IPS DF 6.9 (cell line): Measurements from ENCODE around the gene HECTD4.
"Not testable (repeated sequence)": the region's sequence is repeated elsewhere in the genome, so short reads cannot be mapped to it uniquely, and the experiment has no call there.

Experiments
- DNase-seq: peaks from one replicate; pipeline ENCODE4 v3.0.0-alpha.2; 2013; ENCODE audit warnings: low read depth, low spot score
- H3K27ac ChIP-seq: one replicate; pipeline ENCODE4 v1.5.1; 2013; ENCODE audit warnings: low read length, control low read depth
- H3K27me3 ChIP-seq: 2 replicates; pipeline ENCODE4 v1.6.1; 2013; ENCODE audit warnings: mild to moderate bottlenecking, low read length; ENCODE audit not compliant: control insufficient read depth, insufficient read depth
- H3K36me3 ChIP-seq: 2 replicates; pipeline ENCODE4 v1.6.1; 2013; ENCODE audit warnings: low read length; ENCODE audit not compliant: control insufficient read depth, insufficient read depth
- H3K4me1 ChIP-seq: 2 replicates; pipeline ENCODE4 v1.6.1; 2013; ENCODE audit warnings: low read length; ENCODE audit not compliant: control insufficient read depth, insufficient read depth
- H3K4me3 ChIP-seq: 2 replicates; pipeline ENCODE4 v1.5.1; 2013; ENCODE audit warnings: mild to moderate bottlenecking, low read length
- H3K9me3 ChIP-seq: 2 replicates; pipeline ENCODE4 v1.6.1; 2013; ENCODE audit warnings: low read length, inconsistent platforms; ENCODE audit not compliant: control insufficient read depth, insufficient read depth
- WGBS: extraction: QIAGEN DNeasy Blood & Tissue Kit; methylation state at CpG from one replicate; pipeline ENCODE4 v1.1.7; 2013; ENCODE audit warnings: mixed read lengths, missing lambda C conversion rate; ENCODE audit not compliant: insufficient read length, insufficient coverage; 5-methylcytosine and 5-hydroxymethylcytosine counted together

Gene HECTD4

DNA sequence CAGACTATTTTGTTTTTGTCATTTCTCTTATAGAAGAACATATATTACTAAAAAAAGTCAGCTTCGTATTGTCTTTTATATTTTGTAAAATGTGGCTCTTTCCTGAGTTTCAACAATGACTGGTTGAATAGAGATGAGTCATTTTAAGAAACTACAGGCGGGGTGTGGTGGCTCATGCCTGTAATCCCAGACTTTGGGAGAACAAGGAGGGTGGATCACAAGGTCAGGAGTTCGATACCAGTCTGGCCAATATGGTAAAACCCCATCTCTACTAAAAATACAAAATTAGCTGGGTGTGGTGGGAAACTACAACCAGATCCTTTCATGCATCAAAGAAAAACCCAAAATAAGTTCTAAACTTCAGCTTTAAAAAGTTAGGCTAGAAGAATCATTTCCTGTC lies 28.8 kb downstream of the HECTD4 start:
- Histone ChIP-seq H3K9me3 (no peaks in the 10 kb centered on the region), H3K27ac (no peak overlapping the region), H3K4me1 (no peaks in the 10 kb centered on the region), H3K4me3 (no peak overlapping the region), H3K27me3 (no peaks in the 10 kb centered on the region), H3K36me3 (no peaks in the 10 kb centered on the region)
- DNase-seq: no peak
- no CpG with 5 or more reads among the region's 3 CpGs for whole genome bisulfite sequencing

DNA sequence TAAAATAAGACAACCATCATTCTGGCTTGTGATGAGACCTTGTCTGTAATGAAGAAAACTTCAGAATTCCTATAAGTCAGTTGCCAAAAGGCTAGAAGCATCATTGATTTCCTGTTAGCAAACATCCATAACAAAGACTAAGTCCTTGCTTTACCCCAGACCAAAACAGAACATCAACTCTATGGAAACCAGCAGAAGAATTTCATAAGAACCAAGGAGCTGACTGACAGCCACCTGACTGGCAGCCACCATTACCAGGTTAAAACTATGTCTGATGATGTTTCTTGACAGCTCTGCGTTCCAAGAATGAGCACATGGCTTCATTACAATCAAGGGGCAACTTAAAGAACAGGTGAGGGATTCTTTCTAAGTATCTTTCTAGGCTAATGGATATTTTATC lies 29.3 kb downstream of the HECTD4 start:
- Histone ChIP-seq H3K27ac (no peak overlapping the region), H3K27me3 (no peaks in the 10 kb centered on the region), H3K9me3 (no peaks in the 10 kb centered on the region), H3K4me1 (no peaks in the 10 kb centered on the region), H3K36me3 (no peaks in the 10 kb centered on the region), H3K4me3 (no peak overlapping the region)
- WGBS: no CpG with 5 or more reads among the region's 1 CpG
- DNase-seq: no peak

DNA sequence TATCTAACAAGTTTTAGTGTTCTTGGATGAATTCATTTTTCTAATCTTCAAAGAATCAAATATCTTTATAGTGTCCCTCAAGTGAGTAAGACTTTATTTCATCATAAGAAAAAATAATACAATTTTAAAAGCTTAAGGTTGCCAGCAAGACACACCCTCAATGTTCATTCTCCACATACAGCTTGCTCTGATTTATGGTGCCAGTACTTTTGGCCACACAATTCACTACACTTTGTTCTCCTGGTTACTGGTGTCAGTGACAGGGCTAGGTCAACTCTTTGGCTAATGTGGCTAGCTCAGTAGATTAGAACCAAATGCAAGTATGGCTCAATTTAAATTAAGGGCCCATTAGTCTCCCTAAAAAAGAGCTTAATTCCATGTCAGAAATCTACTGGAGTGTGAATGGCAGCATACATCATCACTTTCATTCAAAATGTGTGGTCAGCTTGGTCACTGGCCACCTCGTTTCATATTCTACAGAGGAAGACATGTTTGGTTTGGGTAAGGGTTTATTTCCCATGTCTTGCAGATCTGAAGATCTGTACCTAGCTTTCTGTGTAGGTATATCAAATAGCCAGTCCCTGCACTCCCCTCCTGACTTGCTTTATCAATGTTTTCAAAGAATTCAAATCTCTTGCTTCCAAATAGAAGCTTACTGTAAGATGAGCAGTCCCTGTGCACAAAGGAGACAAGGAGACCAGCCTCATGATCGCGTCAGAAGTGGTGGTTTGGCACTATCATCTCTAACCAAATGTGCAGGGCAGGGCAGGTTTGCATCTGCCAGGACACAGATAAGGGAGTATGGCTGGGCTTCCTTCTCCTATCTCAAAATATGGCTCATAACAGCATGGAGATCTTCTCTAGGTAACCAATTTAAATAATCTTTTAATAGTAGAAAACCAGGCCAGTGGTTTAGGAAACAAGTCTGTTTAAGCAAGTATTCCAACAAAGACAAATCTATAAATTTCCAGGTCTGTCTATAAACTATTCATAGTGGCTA lies 31.3 kb downstream of the HECTD4 start:
- Histone ChIP-seq H3K4me3 (no peak overlapping the region), H3K36me3 (no peaks in the 10 kb centered on the region), H3K27me3 (no peaks in the 10 kb centered on the region), H3K9me3 (no peaks in the 10 kb centered on the region), H3K4me1 (peaks cover 6% of the 10 kb centered on the region; the same call in 1 of the 2 replicates), H3K27ac (no peak overlapping the region)
- no peak for DNase-seq
- no CpG with 5 or more reads among the region's 3 CpGs for WGBS

DNA sequence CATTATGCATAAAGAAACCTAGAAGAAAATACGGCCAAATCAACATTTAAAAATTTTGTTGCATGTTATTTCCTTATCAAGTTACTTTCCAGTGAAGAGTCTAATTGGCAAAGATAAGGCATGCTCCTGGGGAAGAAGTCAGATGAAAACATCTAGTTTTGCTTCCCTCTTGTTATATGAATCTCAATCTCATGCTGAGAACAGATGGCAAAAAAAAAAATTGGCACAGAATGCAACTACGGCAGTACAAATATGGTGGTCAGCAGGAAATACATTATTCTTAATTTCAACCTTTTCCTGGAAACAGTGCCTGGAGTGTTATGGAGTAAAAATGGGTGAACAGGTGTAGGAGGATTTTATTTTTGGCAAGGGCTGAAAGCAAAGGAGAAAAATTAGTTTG lies 32.8 kb downstream of the HECTD4 start:
- WGBS: no CpG with 5 or more reads among the region's 2 CpGs
- Histone ChIP-seq H3K27me3 (no peaks in the 10 kb centered on the region), H3K4me3 (no peak overlapping the region), H3K36me3 (no peaks in the 10 kb centered on the region), H3K27ac (no peak overlapping the region), H3K4me1 (peaks cover 6% of the 10 kb centered on the region; the same call in 1 of the 2 replicates), H3K9me3 (no peaks in the 10 kb centered on the region)
- DNase-seq: no peak

DNA sequence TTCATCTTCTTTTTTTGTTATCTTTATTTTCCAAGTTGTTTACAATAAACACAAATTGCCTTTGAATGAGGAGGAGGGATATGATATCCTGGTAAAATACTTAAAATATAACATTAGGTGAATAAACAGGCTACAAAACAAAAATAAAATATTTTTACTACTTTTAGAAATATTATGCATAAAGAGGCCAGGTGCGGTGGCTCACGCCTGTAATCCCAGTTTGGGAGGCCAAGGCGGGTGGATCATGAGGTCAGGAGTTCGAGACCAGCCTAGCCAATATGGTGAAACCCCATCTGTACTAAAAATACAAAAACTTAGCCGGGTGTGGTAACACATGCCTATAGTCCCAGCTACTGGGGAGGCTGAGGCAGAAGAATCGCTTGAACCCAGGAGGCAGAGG lies 33.3 kb downstream of the HECTD4 start:
- not testable (repeated sequence) for H3K4me1 ChIP-seq, H3K27ac ChIP-seq, H3K27me3 ChIP-seq, H3K9me3 ChIP-seq, H3K4me3 ChIP-seq, H3K36me3 ChIP-seq, DNase-seq
- WGBS: no CpG with 5 or more reads among the region's 6 CpGs

DNA sequence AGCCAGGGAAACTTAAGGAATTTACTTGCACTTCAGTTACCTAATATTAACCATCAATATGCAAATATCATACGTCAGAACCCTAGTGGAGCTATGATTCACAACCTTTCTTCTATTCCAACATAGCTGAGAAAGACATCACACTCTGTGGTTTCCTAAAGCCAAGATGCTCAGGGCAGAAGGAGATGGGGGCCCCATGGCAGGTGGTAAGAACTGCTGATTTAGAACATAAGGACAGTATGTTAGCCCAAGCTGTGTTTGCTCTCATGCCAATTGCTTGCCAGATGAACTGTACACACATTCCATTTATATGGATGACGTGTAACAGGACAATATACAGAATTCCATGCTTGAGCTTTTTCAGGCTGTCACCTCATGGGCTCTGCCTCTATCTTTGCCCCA lies 34.6 kb downstream of the HECTD4 start:
- DNase-seq: no peak
- no CpG with 5 or more reads among the region's 2 CpGs for WGBS

DNA sequence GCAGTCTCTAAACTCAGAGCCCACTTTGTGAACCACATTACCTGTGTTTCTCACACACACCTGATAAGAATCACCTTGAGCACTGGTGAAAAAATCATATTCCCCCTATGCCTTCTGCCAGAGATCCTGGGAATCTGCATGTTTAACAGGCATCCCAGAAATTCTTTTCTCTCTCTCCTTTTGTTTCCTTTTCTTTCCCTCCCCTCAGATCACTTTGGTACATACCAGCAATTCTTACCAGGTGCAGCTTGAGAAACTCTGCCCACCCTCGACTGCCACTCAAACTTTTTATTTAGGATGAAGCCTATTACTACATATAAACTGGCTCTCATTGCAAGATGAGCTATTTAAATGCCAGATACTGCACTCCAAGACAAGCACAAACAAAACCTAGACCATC lies 36.0 kb downstream of the HECTD4 start:
- DNase-seq: no peak
- peaks cover 6% of the 10 kb centered on the region; the same call in 1 of the 2 replicates for H3K4me1 ChIP-seq
- WGBS: no CpG with 5 or more reads among the region's 1 CpG
- no peaks in the 10 kb centered on the region for H3K9me3 ChIP-seq
- H3K27ac ChIP-seq: no peak overlapping the region
- H3K27me3 ChIP-seq: no peaks in the 10 kb centered on the region
- H3K4me3 ChIP-seq: no peak overlapping the region
- H3K36me3 ChIP-seq: no peaks in the 10 kb centered on the region

More for the DNA sequence above, 34.6 kb downstream of the HECTD4 start:
- Histone ChIP-seq H3K36me3 (no peaks in the 10 kb centered on the region), H3K4me1 (peaks cover 6% of the 10 kb centered on the region; the same call in 1 of the 2 replicates), H3K9me3 (no peaks in the 10 kb centered on the region), H3K27me3 (no peaks in the 10 kb centered on the region), H3K27ac (no peak overlapping the region), H3K4me3 (no peak overlapping the region)

DNA sequence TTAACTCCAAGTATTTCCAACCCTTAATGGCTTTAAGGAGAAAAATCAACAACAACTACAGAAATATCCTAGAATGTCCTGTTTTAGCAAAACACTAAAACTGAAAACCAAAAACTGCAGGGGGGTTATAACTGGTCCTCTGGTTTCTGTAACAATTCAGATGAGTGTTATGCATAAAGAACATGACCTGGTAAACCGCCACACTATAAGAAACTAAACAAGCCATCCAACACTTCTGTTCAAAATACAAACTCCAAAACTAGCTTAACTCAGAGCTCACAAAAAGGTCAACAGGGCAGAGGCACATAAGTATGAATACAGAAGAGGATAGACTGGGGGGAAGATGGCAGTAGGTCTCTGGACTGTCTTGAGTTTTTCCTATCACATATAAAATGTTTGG lies 38.0 kb downstream of the HECTD4 start:
- Histone ChIP-seq H3K4me1 (peaks cover 6% of the 10 kb centered on the region; the same call in 1 of the 2 replicates), H3K4me3 (no peak overlapping the region), H3K9me3 (no peaks in the 10 kb centered on the region), H3K36me3 (no peaks in the 10 kb centered on the region), H3K27me3 (no peaks in the 10 kb centered on the region), H3K27ac (no peak overlapping the region)
- no peak for DNase-seq
- WGBS: no CpG with 5 or more reads among the region's 1 CpG

DNA sequence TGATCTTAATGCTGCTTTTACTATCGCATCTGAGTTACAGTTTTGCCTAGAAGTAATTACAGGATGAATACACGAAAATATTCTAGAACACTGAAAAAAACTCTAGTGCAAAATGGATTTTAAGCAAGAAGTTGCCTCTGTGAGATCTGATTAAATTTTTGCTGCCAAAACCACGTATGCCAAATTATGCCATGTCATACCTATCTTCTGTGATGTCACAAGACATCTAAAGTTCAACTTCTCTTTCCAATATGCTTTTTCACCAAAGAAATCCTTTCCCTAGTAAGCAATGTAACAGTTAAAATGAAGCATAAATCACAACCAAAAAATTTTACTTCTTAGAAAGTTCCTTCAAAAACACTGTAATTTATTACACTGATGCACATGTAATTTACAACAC lies 39.6 kb downstream of the HECTD4 start:
- WGBS: no CpG with 5 or more reads among the region's 3 CpGs
- H3K36me3 ChIP-seq: no peaks in the 10 kb centered on the region
- H3K4me3 ChIP-seq: no peak overlapping the region
- DNase-seq: no peak
- peaks cover 4% of the 10 kb centered on the region; the same call in 1 of the 2 replicates for H3K4me1 ChIP-seq
- H3K27me3 ChIP-seq: no peaks in the 10 kb centered on the region
- H3K27ac ChIP-seq: no peak overlapping the region
- no peaks in the 10 kb centered on the region for H3K9me3 ChIP-seq

DNA sequence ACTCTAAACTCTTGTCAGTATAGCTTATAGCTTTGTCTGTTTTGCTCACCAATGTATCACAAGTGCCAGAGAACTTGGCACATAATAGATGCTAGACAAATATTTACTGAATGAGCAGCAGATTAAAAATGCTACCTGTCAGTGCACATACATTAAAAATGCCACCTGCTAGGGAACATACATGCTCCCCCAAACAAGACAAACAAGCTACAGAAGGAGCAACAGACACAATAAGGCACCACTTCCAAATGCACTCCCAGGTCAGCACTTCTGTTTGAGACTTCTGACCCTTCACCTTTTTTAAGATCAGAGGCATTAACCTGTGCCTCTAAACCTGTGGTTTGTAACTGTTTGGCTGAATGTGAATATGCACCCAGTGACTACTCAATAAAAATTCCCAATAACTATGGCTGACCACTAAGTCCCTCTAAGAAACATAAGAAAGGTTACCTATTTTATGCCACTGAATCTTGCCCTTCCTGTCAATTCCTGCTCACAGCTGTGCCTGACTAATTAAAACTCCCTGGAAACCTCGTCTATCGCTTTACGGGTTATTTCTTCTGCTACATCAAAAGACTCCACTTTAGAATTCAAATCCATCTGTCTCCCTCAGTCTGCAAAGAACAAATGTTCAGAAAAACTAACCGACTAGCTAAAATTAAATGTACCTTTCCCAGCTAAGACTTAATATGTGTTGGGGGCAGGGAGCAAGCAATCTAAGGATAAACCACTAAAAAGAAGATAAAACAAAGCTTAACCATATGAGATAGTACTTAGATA lies 41.0 kb downstream of the HECTD4 start:
- Histone ChIP-seq H3K4me1 (peaks cover 2% of the 10 kb centered on the region; the same call in 1 of the 2 replicates), H3K27me3 (no peaks in the 10 kb centered on the region), H3K9me3 (no peaks in the 10 kb centered on the region), H3K4me3 (no peak overlapping the region), H3K27ac (no peak overlapping the region), H3K36me3 (no peaks in the 10 kb centered on the region)
- WGBS: no CpG with 5 or more reads among the region's 4 CpGs
- no peak for DNase-seq
